ENCODE data around the gene NANOS3.

DNA sequence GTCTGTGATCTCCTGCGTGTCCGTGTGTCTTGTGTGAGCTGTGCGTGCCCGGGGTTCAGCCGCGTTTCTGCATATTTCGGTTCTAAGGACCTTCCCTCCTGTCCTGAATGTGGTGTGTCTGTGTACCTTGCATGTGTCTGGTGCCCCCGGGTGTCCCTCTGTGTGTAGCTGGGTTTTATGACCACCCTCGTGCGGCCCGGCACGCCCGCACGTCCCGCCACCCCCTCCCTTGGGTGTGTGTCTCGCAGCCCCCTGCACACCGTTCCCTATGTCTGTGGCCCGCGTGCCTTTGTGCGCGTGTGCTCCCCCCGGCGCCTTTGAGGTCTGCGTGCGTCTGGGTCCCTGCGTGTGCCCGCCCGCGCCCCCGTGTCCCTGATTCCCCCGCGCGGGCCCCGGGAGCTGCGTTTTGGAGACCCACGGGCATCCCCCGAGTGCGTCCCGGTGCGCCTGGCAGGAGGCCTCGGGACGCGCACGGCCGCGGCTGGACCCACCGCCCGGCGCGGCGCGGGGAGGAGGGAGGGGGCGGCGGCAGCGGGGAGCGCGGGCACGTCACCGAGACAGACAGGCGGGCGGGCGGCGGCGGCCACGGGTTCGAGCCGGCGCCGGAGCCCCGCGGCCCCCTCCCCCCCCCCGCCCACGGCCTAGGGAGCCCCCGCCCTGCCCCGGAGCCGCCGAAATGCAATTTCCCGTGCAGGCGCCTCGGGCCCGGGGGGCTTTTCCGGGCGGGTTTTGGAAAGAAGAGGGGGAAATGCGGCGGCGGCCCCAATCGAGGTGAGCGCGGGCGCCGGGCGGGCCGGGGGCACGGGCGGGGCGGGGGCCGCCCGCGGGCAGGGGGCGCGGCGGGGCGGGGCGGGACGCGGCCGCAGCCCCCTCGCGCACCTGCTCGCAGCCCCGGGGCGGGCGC lies 12.0 kb upstream of the NANOS3 start:
- no peak for TF ChIP-seq POLR2A (IDR thresholded peaks at IDR 0.05; ENCODE audit: low read length)
- TF ChIP-seq GATA1 (IDR thresholded peaks at IDR 0.05; ENCODE audit: low read depth, low read length): no peak

Measured in erythroblast (primary cell).